Endothelial cell (in vitro differentiated cells): ENCODE results near the gene FLRT2. TPM values are rescaled to one million over a fixed set of nuclear protein-coding genes. Genes with fewer than 3 reads are reported as not detected.

ENCODE experiments used
- DNase-seq: peaks from one replicate; pipeline ENCODE4 v3.0.0; 2021; ENCODE audit warnings: low spot score
- H3K27ac Mint-ChIP-seq: one replicate; pipeline ENCODE4 v1.8.0; 2021; ENCODE audit warnings: mixed read lengths, inconsistent platforms; ENCODE audit not compliant: unreplicated experiment
- H3K27me3 Mint-ChIP-seq: one replicate; pipeline ENCODE4 v1.8.0; 2021; ENCODE audit warnings: mild to moderate bottlenecking, moderate library complexity, mixed read lengths, inconsistent platforms; ENCODE audit not compliant: unreplicated experiment
- H3K36me3 Mint-ChIP-seq: one replicate; pipeline ENCODE4 v1.8.0; 2021; ENCODE audit warnings: mild to moderate bottlenecking, low read depth, mixed read lengths, inconsistent platforms; ENCODE audit not compliant: unreplicated experiment
- H3K4me1 Mint-ChIP-seq: one replicate; pipeline ENCODE4 v1.8.0; 2021; ENCODE audit warnings: mild to moderate bottlenecking, mixed read lengths, inconsistent platforms; ENCODE audit not compliant: unreplicated experiment
- H3K4me3 Mint-ChIP-seq: one replicate; pipeline ENCODE4 v1.8.0; 2021; ENCODE audit warnings: mild to moderate bottlenecking, mixed read lengths, inconsistent platforms; ENCODE audit not compliant: unreplicated experiment
- H3K9me3 Mint-ChIP-seq: one replicate; pipeline ENCODE4 v1.8.0; 2021; ENCODE audit warnings: mixed read lengths, inconsistent platforms; ENCODE audit not compliant: unreplicated experiment
- CTCF ChIP-seq: fragments of 200-600 bp; sonication (generic); IDR thresholded peaks from one replicate; pipeline ENCODE4 v1.5.0; 2021; ENCODE audit warnings: antibody characterized with exemption; ENCODE audit not compliant: unreplicated experiment
- total RNA-seq: library from RNA; stranded (reverse); fragmentation: NEBNext Ultra II Directional; extraction: Animal tissue kit (Norgen Biotek cat#: 25700); gene quantifications from one replicate; pipeline ENCODE4 v1.2.1, GENCODE V29; 2021; ENCODE audit not compliant: unreplicated experiment

The FLRT2 gene
- total RNA-seq, 1 donor from 2014 or later: 7.8 TPM

- Mint-ChIP-seq H3K27me3 (peaks cover 2% of the 10 kb centered on the region), H3K9me3 (no peaks in the 10 kb centered on the region), H3K27ac (no peak overlapping the region), H3K36me3 (no peaks in the 10 kb centered on the region), H3K4me1 (no peaks in the 10 kb centered on the region), H3K4me3 (no peak overlapping the region)
- DNase-seq: no peak
- TF ChIP-seq CTCF: no peak
Measured at GRCh38 chr14:85618978-85619377, 89.0 kb downstream of the FLRT2 start.

GRCh38 chr14:85619851-85620250 lies 89.9 kb downstream of the FLRT2 start:
- no peaks in the 10 kb centered on the region for H3K36me3 Mint-ChIP-seq

GRCh38 chr14:85620947-85621346 lies 91.0 kb downstream of the FLRT2 start:
- Mint-ChIP-seq H3K27me3 (no peaks in the 10 kb centered on the region), H3K27ac (no peak overlapping the region), H3K36me3 (no peaks in the 10 kb centered on the region), H3K9me3 (no peaks in the 10 kb centered on the region), H3K4me3 (no peak overlapping the region), H3K4me1 (no peaks in the 10 kb centered on the region)
- no peak for TF ChIP-seq CTCF
- DNase-seq: no peak

More at GRCh38 chr14:85619851-85620250, 89.9 kb downstream of the FLRT2 start:
- H3K4me1 Mint-ChIP-seq: no peaks in the 10 kb centered on the region
- H3K27me3 Mint-ChIP-seq: peaks cover 2% of the 10 kb centered on the region
- H3K4me3 Mint-ChIP-seq: no peak overlapping the region
- no peaks in the 10 kb centered on the region for H3K9me3 Mint-ChIP-seq
- DNase-seq: no peak
- H3K27ac Mint-ChIP-seq: no peak overlapping the region
- TF ChIP-seq CTCF: no peak

GRCh38 chr14:85622106-85622505 lies 92.2 kb downstream of the FLRT2 start:
- H3K36me3 Mint-ChIP-seq: no peaks in the 10 kb centered on the region
- H3K9me3 Mint-ChIP-seq: no peaks in the 10 kb centered on the region
- no peak overlapping the region for H3K4me3 Mint-ChIP-seq
- TF ChIP-seq CTCF: no peak
- no peak overlapping the region for H3K27ac Mint-ChIP-seq
- no peaks in the 10 kb centered on the region for H3K27me3 Mint-ChIP-seq
- H3K4me1 Mint-ChIP-seq: no peaks in the 10 kb centered on the region
- DNase-seq: no peak

GRCh38 chr14:85622986-85623685 lies 93.2 kb downstream of the FLRT2 start:
- no peaks in the 10 kb centered on the region for H3K9me3 Mint-ChIP-seq
- no peak overlapping the region for H3K27ac Mint-ChIP-seq
- H3K27me3 Mint-ChIP-seq: no peaks in the 10 kb centered on the region
- H3K4me1 Mint-ChIP-seq: no peaks in the 10 kb centered on the region
- H3K36me3 Mint-ChIP-seq: no peaks in the 10 kb centered on the region
- no peak overlapping the region for H3K4me3 Mint-ChIP-seq
- TF ChIP-seq CTCF: no peak
- DNase-seq: no peak
